GM12873 (cell line): ENCODE results near the gene DCTN5.

ENCODE experiments used
- TF ChIP-seq, protein P1 (sequence below): IDR thresholded peaks from 2 replicates; pipeline ENCODE4 v1.5.1; 2012; ENCODE audit warnings: low read depth, mild to moderate bottlenecking, moderate library complexity, low read length, control low read depth; ENCODE audit not compliant: insufficient read depth; ENCODE audit errors: missing control alignments

DCTN5 gene

GRCh38 chr16:23700093-23700492 is 58.8 kb downstream of the DCTN5 start:
- TF ChIP-seq, protein P1, sequence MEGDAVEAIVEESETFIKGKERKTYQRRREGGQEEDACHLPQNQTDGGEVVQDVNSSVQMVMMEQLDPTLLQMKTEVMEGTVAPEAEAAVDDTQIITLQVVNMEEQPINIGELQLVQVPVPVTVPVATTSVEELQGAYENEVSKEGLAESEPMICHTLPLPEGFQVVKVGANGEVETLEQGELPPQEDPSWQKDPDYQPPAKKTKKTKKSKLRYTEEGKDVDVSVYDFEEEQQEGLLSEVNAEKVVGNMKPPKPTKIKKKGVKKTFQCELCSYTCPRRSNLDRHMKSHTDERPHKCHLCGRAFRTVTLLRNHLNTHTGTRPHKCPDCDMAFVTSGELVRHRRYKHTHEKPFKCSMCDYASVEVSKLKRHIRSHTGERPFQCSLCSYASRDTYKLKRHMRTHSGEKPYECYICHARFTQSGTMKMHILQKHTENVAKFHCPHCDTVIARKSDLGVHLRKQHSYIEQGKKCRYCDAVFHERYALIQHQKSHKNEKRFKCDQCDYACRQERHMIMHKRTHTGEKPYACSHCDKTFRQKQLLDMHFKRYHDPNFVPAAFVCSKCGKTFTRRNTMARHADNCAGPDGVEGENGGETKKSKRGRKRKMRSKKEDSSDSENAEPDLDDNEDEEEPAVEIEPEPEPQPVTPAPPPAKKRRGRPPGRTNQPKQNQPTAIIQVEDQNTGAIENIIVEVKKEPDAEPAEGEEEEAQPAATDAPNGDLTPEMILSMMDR = no peak

DNA sequence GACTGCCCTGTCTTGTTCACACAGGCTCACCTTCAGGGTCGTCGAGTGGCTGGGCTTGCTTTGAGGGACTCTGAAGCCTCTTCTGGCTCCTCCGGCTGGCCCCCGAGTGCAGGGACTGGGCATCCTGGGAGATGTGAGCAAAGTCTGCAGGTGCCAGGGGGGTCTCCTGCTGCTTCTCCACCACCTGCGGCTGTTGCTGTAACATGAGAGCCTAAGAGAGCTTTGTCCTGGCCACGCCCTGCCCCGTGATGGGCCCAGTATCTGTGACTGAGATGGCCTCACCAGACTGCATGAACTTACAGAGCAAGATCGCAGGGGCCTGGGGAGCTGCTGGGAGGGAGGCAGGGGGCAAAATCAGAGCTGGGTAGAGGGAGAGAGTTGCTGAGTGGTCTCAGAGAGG is 59.2 kb downstream of the DCTN5 start:
- TF ChIP-seq, protein P1 = no peak

DNA sequence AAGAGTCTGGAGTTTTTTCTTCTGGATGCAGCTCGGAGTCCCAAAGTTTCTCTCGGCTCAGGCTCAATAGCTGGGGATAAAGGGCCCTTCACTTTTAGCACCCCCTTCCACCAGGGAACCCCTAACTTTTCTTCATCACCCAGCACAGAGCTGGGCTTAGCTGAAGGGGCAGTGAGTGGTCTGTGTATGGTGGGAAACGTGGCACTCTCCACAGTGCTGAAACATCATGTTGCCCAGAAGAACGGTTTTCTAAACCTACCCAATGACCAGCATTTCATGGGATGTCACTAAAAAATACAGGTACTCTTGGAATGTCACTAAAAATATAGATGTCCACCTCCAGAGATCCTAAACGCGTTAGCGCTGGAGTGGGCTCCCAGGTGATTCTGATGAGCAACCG is 59.8 kb downstream of the DCTN5 start:
- TF ChIP-seq, protein P1 = no peak

- TF ChIP-seq, protein P1 = no peak
These were observed 61.7 kb downstream of the DCTN5 start for GRCh38 chr16:23702951-23703350.

GRCh38 chr16:23704772-23705516 is 63.7 kb downstream of the DCTN5 start:
- TF ChIP-seq, protein P1 = no peak

- TF ChIP-seq, protein P1 = no peak
These were observed 64.2 kb downstream of the DCTN5 start for GRCh38 chr16:23705517-23705902.

DNA sequence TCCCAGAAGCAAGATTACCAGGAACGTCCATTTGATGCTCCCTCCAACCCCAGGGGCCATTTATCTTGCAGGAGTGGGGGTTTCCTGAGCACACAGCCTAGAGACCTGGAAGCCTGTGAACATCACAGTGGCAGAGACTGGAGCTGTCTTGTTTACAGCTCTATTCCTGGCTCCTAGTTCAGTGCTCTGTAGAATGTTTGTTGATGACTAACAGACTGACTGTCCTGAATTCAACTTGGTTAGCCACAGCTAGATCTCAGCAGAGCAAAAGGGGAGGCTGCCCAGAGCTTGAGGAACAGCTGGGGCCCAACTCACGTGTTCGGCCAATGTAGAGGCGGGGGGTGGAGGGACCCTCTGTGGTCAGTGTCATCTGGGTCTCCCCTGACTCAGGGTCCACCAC is 65.2 kb downstream of the DCTN5 start:
- TF ChIP-seq, protein P1 = no peak

DNA sequence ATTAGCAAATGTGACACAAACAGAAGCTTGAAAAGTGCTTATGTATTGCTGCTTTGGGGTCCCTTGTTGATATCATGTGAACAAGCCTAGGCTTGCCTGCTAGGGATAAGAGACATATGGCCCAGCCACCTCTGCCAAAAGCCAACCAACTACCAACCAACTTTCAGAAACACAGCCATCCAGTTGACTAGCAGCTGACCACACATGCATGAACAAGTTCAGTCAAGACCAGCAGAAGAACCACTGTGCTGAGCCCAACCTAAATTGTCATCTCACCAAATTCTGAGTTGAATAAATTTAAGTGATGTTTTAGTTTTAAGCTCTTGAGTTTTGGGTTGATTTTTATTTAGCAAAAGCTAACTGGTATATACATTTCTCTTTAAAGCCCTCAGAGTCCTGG is 68.3 kb downstream of the DCTN5 start:
- TF ChIP-seq, protein P1 = no peak
